NB4 (cell line): ENCODE measurements around the gene IL6ST.
"Not testable (repeated sequence)": the region's sequence is repeated elsewhere in the genome, so short reads cannot be mapped to it uniquely, and the experiment has no call there.

ENCODE experiments used
- DNase-seq: peaks from one replicate; pipeline ENCODE4 v3.0.0; 2010; ENCODE audit warnings: low read depth
- H3K4me3 ChIP-seq: one replicate; pipeline ENCODE4 v1.5.1; 2011; ENCODE audit warnings: mild to moderate bottlenecking, low read depth, low read length, moderate library complexity
- CTCF ChIP-seq: IDR thresholded peaks from one replicate; pipeline ENCODE4 v1.5.1; 2012; ENCODE audit warnings: low read depth, low read length
- MAX ChIP-seq: IDR thresholded peaks from 2 replicates; pipeline ENCODE4 v1.6.1; 2011; ENCODE audit warnings: low read depth, low read length
- MYC ChIP-seq: IDR thresholded peaks from 2 replicates; pipeline ENCODE4 v1.6.1; 2011; ENCODE audit warnings: low read depth, low read length
- POLR2A ChIP-seq: IDR thresholded peaks from 2 replicates; pipeline ENCODE4 v1.6.1; 2011; ENCODE audit warnings: mild to moderate bottlenecking; ENCODE audit not compliant: insufficient read length; ENCODE audit errors: extremely low read depth

IL6ST gene

DNA sequence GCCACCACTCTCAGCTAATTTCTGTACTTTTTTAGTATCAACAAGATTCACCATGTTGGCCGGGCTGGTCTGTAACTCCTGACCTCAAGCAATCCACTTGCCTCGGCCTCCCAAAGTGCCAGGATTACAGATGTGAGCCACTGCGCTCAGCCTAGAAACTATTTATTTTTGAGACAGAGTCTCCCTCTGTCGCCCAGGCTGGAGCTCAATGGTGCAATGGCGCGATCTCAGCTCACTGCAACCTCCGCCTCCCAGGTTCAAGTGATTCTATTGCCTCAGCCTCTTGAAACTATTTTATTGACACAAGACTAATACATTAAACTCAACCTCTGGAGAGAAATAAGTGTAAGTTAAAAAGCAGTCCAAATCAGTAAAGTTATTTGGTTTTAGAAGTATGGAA, 34.0 kb downstream of the IL6ST start:
- no peak for DNase-seq
- H3K4me3 ChIP-seq, result no peak overlapping the region
- TF ChIP-seq CTCF, result no peak
- TF ChIP-seq MYC, result no peak
- no peak for TF ChIP-seq POLR2A
- TF ChIP-seq MAX, result no peak

DNA sequence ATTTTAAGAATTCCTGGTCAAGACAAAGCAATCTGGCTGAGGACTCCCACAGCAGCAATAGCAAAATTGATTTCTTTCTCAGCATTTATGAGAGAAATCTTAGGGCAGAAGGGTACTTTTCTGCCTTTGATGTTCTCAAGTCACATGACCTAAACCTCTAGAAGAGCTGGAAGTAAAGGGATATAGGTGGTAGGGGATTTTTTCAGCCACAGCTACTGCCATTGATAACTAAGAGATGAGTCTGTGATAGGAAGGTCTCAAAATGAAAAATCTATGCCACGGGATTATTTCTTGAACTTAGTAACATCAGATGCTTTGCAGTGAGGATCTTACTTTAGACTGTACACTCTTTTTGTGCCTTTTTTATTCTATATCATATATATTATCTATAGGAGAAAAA, 35.6 kb downstream of the IL6ST start:
- no peak for DNase-seq
- no peak for TF ChIP-seq MAX
- TF ChIP-seq MYC, result no peak
- no peak for TF ChIP-seq CTCF
- TF ChIP-seq POLR2A, result no peak
- no peak overlapping the region for H3K4me3 ChIP-seq

- not testable (repeated sequence) for H3K4me3 ChIP-seq, DNase-seq
Measured at GRCh38 chr5:55941154-55941553, 53.6 kb downstream of the IL6ST start.

- DNase-seq, H3K4me3 ChIP-seq: not testable (repeated sequence)
Measured at GRCh38 chr5:55937598-55937997, 57.2 kb downstream of the IL6ST start.

DNA sequence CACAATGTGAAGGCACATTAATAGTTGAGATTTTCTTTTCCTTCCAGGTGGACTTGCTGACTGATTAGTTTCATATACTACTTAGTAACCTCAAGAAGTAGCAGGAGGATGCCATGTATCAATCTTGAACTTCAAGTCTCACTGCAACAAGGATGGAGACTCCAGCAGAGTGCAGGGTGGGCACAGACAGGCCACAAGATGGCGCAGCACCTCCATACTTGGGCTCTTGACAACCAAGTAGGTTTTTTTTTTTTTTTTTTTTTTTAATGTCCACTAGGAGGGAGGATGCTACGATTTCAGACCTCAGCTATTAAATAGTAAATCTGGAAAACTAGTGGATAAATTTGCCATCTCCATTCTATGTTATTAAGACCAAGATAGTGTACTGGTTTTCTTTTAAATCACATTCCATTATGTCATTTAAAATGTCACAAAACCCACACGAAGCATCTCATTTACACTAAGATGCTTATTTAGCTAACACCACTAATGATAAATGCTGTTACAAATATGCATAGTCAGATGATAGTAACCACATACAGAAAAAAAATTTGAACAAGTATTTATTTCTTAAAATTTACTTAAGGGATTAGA, 58.6 kb downstream of the IL6ST start:
- TF ChIP-seq MYC, result no peak
- peak; percentile 88 for TF ChIP-seq CTCF
- peak; percentile 28; the same call in 1 of the 2 replicates for TF ChIP-seq MAX
- H3K4me3 ChIP-seq, result no peak overlapping the region
- DNase-seq, result peak; percentile 85

- no peak overlapping the region for H3K4me3 ChIP-seq
- DNase-seq, result no peak
- TF ChIP-seq MAX, result no peak
Measured at GRCh38 chr5:55935371-55935770, 59.4 kb downstream of the IL6ST start.

GRCh38 chr5:55934720-55935119, 60.0 kb downstream of the IL6ST start:
- H3K4me3 ChIP-seq, result no peak overlapping the region
- DNase-seq, result no peak
- TF ChIP-seq POLR2A (no peak), CTCF (no peak), MAX (no peak), MYC (no peak)
